SK-N-MC (cell line): ENCODE data around the gene GALNT9.

ENCODE experiments used
- EZH2 ChIP-seq: fragments of 200-600 bp; sonication (generic); IDR thresholded peaks from one replicate; pipeline ENCODE4 v1.6.1; 2017; ENCODE audit warnings: antibody characterized with exemption
- FOXP2 ChIP-seq: optimal IDR thresholded peaks from 2 replicates; pipeline ENCODE3; 2011; ENCODE audit warnings: mild to moderate bottlenecking, moderate library complexity; ENCODE audit not compliant: insufficient read depth; ENCODE audit errors: extremely low read length, control extremely low read depth
- POLR2AphosphoS5 ChIP-seq: IDR thresholded peaks from 2 replicates; pipeline ENCODE4 v1.6.1; 2012; ENCODE audit warnings: mild to moderate bottlenecking, low read depth, low read length, borderline replicate concordance

DNA sequence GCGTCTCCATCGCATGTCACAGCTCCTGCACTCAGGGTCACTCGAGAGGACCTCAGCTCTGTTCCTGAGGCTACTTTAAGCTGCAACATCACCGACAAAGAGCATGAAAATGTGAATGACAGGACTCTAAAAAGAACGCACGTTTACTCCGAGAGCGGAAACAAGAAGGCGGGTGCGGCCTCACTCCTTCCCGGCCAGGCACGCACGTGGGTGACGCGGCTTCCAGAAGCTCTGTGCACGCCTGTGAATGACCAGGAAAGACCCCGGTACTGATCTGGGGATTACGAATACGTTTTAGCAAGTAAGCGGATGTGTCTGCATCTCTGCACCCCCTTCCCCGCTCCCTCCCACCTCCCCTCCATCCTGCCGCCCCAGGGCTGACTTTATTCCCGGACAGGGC, 15.2 kb upstream of the GALNT9 start:
- no peak for TF ChIP-seq EZH2
- no peak for TF ChIP-seq POLR2AphosphoS5
- TF ChIP-seq FOXP2 = no peak
